Stimulated activated CD4-positive, alpha-beta T cell treated with anti-CD3 and anti-CD28 coated beads, TNF-alpha, amount 100 ng/mL, for 1 hour (primary cell): Measurements from ENCODE around the gene CHRD.

ENCODE experiments used
- DNase-seq, 3 donors: peaks; one replicate each; pipeline ENCODE4 v3.0.0-alpha.2; 2020; ENCODE audit warnings: low read depth in 3 of 3, low spot score in 1 of 3

CHRD gene

GRCh38 chr3:184360929-184361531 lies 18.8 kb upstream of the CHRD start:
- DNase-seq = no peak

DNA sequence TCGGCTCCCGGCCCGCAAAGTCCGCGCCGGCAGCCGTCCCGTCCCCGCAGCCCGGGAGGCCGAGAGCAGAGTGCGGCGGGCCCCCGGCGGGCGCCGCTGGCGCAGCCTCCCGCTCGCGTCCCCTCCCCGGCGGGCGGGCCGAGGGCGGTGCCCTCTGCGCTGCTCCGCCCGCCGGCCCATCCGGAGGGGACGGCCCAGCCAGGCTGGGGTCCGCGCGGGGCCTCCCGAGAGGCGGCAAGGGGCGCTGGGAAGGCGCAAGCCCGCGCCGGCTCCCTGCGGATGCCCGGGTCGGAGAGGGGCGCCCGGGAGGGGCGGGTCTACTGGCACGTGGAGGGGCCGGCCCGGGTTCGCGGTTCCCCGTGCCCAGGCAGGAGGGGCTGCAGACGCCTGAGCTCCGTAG lies 18.3 kb upstream of the CHRD start, which contains the start of the genes CLCN2 and POLR2H:
TSS of gene CLCN2 (minus strand) at position 74 of the 400 bp plus-strand sequence. CDS start 126 bp downstream, outside the sequence.
TSS of gene POLR2H (plus strand) at position 179 of the 400 bp plus-strand sequence. CDS start 1,783 bp downstream, outside the sequence.
- peak in 1 of 3 donors; percentile 34 for DNase-seq

GRCh38 chr3:184361932-184362667 lies 17.8 kb upstream of the CHRD start:
- DNase-seq = peak in 1 of 3 donors; percentile 33

GRCh38 chr3:184362668-184363546 lies 16.9 kb upstream of the CHRD start:
- peak; percentile 85 to 90 (median 89) for DNase-seq

- DNase-seq = no peak
These were observed 13.1 kb upstream of the CHRD start for GRCh38 chr3:184366619-184367289.

DNA sequence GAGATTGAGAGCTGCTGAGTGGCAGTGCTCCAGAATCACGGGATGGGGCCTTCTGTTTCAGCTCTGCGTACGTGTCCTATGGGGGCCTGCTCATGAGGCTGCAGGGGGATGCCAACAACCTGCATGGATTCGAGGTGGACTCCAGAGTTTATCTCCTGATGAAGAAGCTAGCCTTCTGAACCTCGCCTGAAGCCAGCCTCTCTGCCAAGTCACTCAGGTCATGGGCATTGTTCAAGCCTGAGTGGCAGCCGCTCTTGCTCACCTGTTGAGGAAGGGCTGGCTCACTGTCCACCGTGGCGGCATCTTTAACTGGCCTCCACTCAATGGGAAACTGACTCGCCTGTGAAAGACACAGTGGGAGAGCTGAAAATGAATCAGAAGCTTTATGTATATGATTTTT lies 11.7 kb upstream of the CHRD start:
- DNase-seq = no peak

GRCh38 chr3:184368586-184369183 lies 11.2 kb upstream of the CHRD start:
- no peak for DNase-seq

GRCh38 chr3:184371570-184372018 lies 8.3 kb upstream of the CHRD start:
- DNase-seq = peak in 1 of 3 donors; percentile 29

DNA sequence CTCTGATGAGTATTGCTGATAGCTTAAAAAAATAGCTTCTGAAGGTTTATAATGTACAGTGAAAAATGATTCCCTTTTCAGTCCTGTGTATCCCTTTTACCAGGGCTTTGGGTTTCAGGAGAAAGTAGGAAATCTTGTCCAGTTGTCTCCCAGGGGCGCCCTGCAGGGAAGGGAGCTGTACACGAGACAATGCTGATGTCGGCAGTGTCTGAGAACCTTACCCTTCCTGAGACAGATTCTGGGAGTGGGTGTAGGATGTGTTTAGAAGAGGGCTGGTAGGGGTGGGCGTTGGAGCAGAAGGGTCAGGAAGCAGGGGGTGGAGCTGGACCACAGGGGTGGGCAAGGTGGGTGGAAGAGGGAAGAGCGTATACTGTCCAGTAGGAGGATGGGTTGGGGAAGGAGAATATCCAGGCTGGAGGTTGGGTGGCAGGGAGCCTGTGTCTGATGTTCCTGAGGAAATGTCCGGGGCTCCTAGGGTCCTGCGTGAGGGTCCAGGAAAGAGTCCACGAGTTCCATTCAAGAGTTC lies 7.5 kb upstream of the CHRD start:
- no peak for DNase-seq

DNA sequence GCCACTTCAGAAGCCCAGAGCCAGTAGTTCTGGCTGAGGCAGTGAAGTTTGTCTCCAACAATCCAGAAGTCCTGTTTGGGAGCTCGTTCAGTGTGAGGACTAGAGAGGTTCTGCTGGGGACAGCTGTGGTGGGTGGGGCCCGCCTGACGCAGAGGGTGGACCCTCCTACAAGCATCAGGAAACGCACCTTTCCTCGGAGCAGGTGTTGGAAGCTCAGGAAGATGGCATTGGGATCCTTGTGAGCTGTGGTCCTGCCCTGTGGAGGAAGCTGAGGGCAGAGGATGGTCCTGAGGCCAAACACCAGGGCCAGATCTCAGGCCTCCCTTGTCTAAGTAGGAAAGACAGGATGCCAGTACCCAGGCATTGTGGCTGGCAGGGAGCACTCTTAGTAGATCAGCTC lies 6.9 kb upstream of the CHRD start:
- no peak for DNase-seq

GRCh38 chr3:184373422-184373821 lies 6.4 kb upstream of the CHRD start:
- DNase-seq = no peak

DNA sequence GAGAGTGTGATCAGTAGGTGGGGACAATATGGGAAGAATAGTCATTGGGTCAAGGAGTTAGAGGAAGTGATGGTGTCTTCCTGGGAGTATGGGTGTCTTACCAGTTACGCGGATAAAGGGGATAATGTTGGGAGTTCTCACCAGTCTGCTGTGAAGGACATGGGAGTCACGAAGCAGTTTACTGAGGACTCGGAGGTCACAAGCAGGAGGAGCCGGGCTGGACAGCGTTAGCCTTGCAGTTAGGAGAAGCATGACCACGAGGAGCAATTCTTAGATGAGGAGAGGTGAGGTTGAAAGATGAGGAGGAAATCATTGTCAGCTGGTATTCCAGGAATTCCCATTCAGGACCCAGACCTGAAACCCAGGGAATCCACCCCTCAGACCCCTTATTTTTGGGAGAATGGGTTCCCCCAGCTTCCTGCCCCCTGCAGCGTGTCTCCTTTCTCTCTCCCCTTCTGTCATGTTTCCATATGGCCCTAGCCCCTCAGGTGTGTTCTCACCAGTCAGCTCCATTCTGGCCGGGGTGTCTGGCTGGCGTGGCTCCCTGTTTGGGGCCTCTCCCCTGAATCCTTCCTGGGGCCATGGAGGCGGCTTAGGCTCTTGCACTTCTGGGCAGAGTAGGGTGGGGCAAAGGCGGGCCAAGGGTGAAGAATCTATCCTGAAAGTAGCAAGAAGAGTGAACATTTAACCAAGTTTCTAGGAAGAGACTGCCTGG lies 4.0 kb upstream of the CHRD start:
- DNase-seq = no peak

DNA sequence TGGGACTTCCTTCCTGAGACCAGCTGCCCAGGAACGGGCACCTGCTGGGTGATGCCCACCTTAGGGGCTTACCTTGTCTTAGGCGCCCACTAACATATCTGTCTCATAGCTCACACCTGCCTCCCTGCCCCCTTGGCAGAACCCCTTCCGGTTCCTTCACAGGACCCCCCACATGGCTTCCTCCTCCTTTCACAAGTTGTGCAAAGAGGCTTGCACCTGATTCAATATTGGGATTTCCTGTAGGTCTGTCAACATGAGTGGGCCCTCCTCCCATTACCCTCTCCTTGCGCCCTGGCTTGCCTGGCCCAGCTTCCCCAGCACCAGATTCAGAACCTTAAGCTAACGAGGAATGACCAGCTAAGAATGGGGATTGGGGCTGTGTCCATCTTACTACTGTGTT lies 2.5 kb upstream of the CHRD start:
- DNase-seq = no peak

GRCh38 chr3:184377882-184378445 lies 1.9 kb upstream of the CHRD start, which contains the start of gene THPO:
TSS of gene THPO (minus strand) at chr3:184378207. CDS start at chr3:184376259, 1,948 bp downstream.
- no peak for DNase-seq

- no peak for DNase-seq
These were observed 1.1 kb upstream of the CHRD start for GRCh38 chr3:184378651-184379357.

- no peak for DNase-seq
These were observed 352 bp downstream of the CHRD start for GRCh38 chr3:184380185-184380626.

- DNase-seq = no peak
These were observed 890 bp downstream of the CHRD start for GRCh38 chr3:184380627-184381260.
